HEK293 (cell line): ENCODE data around the gene CCDC30.
A peak's percentile ranks its signal among the peaks of the same experiment; 100 is the strongest.

ENCODE experiments used
- CTCF ChIA-PET: fragments of 350-600 bp; formaldehyde crosslinking; extraction: SDS; loops from one replicate; lab custom pipeline; 2021; ENCODE audit warnings: antibody characterized with exemption; lab: Yijun Ruan, JAX
- POLR2A ChIA-PET: fragments of 300-600 bp; formaldehyde crosslinking; extraction: SDS; loops from one replicate; lab custom pipeline; 2020; ENCODE audit warnings: antibody characterized with exemption, inconsistent platforms; lab: Yijun Ruan, JAX
- H3K27ac ChIP-seq: fragments of 200-500 bp; sonication (Bioruptor generic); 2 replicates; pipeline ENCODE4 v1.5.1; 2014; ENCODE audit warnings: low read depth, low read length, control low read depth, inconsistent platforms; ENCODE audit errors: extremely low read depth
- H3K36me3 ChIP-seq, 2 experiments: fragments of 200-500 bp in 1 of 2; sonication (Bioruptor generic) in 1 of 2; 1 replicate in 1 of 2; 2 replicates in 1 of 2; pipeline ENCODE4 v1.5.1; 2014 to 2017; ENCODE audit warnings: inconsistent platforms in 2 of 2, low read length in 2 of 2; ENCODE audit not compliant: control insufficient read depth in 2 of 2, insufficient read depth in 1 of 2
- H3K4me1 ChIP-seq: fragments of 200-500 bp; sonication (Bioruptor generic); 2 replicates; pipeline ENCODE4 v1.5.1; 2014; ENCODE audit warnings: mild to moderate bottlenecking, low read length, inconsistent platforms; ENCODE audit not compliant: control insufficient read depth, insufficient read depth
- H3K4me3 ChIP-seq: 2 replicates; pipeline ENCODE4 v1.5.1; 2011; ENCODE audit warnings: low read depth, mild to moderate bottlenecking, control low read depth, low read length, moderate library complexity
- H3K9me3 ChIP-seq: fragments of 200-500 bp; sonication (Bioruptor generic); 2 replicates; pipeline ENCODE4 v1.5.1; 2014; ENCODE audit warnings: low read depth, low read length, inconsistent platforms; ENCODE audit not compliant: control insufficient read depth, insufficient read depth
- BCL11A ChIP-seq: fragments of 450-650 bp; formaldehyde crosslinking; IDR thresholded peaks from 2 replicates; pipeline ENCODE4 v1.5.1; 2016; ENCODE audit warnings: low read depth, missing biosample characterization, missing genetic modification characterization
- KLF9 ChIP-seq: fragments of 450-650 bp; formaldehyde crosslinking; IDR thresholded peaks from 2 replicates; pipeline ENCODE4 v1.5.1; 2016; ENCODE audit warnings: missing biosample characterization, missing genetic modification characterization, low read depth
- OVOL3 ChIP-seq: fragments of 450-650 bp; formaldehyde crosslinking; IDR thresholded peaks from 2 replicates; pipeline ENCODE4 v1.5.1; 2016; ENCODE audit warnings: missing biosample characterization, missing genetic modification characterization
- SCRT2 ChIP-seq: fragments of 450-650 bp; formaldehyde crosslinking; IDR thresholded peaks from 2 replicates; pipeline ENCODE4 v1.5.1; 2016; ENCODE audit warnings: missing biosample characterization, missing genetic modification characterization
- TCF7L2 ChIP-seq: IDR thresholded peaks from 2 replicates; pipeline ENCODE4 v1.6.1; 2011; ENCODE audit warnings: low read depth, mild to moderate bottlenecking, inconsistent platforms, low read length, moderate library complexity, borderline replicate concordance
- ZBTB20 ChIP-seq: fragments of 450-650 bp; formaldehyde crosslinking; IDR thresholded peaks from 2 replicates; pipeline ENCODE4 v1.5.1; 2016; ENCODE audit warnings: missing biosample characterization, missing genetic modification characterization
- ZBTB8A ChIP-seq: fragments of 450-650 bp; formaldehyde crosslinking; IDR thresholded peaks from 2 replicates; pipeline ENCODE4 v1.5.1; 2016; ENCODE audit warnings: missing biosample characterization, missing genetic modification characterization
- ZNF132 ChIP-seq: fragments of 450-650 bp; formaldehyde crosslinking; IDR thresholded peaks from 2 replicates; pipeline ENCODE4 v1.5.1; 2017; ENCODE audit warnings: missing biosample characterization, missing genetic modification characterization, borderline replicate concordance
- ZNF19 ChIP-seq: fragments of 450-650 bp; formaldehyde crosslinking; IDR thresholded peaks from 2 replicates; pipeline ENCODE4; 2016; ENCODE audit warnings: missing biosample characterization, missing genetic modification characterization, low read depth
- ZNF221 ChIP-seq: fragments of 450-650 bp; formaldehyde crosslinking; IDR thresholded peaks from 2 replicates; pipeline ENCODE4 v1.5.1; 2017; ENCODE audit warnings: missing biosample characterization, missing genetic modification characterization, borderline replicate concordance
- ZNF335 ChIP-seq: fragments of 450-650 bp; formaldehyde crosslinking; conservative IDR thresholded peaks from 2 replicates; pipeline ENCODE4 v1.5.1; 2016; ENCODE audit warnings: missing biosample characterization, missing genetic modification characterization
- ZNF394 ChIP-seq: fragments of 450-650 bp; formaldehyde crosslinking; IDR thresholded peaks from 2 replicates; pipeline ENCODE4 v1.5.1; 2016; ENCODE audit warnings: missing biosample characterization, missing genetic modification characterization, mild to moderate bottlenecking, moderate library complexity, borderline replicate concordance
- ZNF423 ChIP-seq: fragments of 450-650 bp; formaldehyde crosslinking; IDR thresholded peaks from 2 replicates; pipeline ENCODE4 v1.5.1; 2016; ENCODE audit warnings: missing biosample characterization, missing genetic modification characterization
- ZNF473 ChIP-seq: fragments of 450-650 bp; formaldehyde crosslinking; IDR thresholded peaks from 2 replicates; pipeline ENCODE4 v1.5.1; 2017; ENCODE audit warnings: missing biosample characterization, missing genetic modification characterization
- ZNF510 ChIP-seq: fragments of 450-650 bp; formaldehyde crosslinking; IDR thresholded peaks from 2 replicates; pipeline ENCODE4 v1.5.1; 2018; ENCODE audit warnings: mild to moderate bottlenecking, missing genetic modification characterization, missing biosample characterization; ENCODE audit not compliant: insufficient replicate concordance
- ZNF549 ChIP-seq: fragments of 450-650 bp; IDR thresholded peaks from 2 replicates; pipeline ENCODE4 v1.5.1; 2018; ENCODE audit warnings: missing biosample characterization, missing genetic modification characterization, mild to moderate bottlenecking, inconsistent platforms, moderate library complexity
- ZNF555 ChIP-seq: fragments of 450-650 bp; formaldehyde crosslinking; conservative IDR thresholded peaks from 2 replicates; pipeline ENCODE4 v1.5.1; 2017; ENCODE audit warnings: missing biosample characterization, mild to moderate bottlenecking, missing genetic modification characterization, inconsistent platforms
- ZNF600 ChIP-seq: fragments of 450-650 bp; formaldehyde crosslinking; IDR thresholded peaks from 2 replicates; pipeline ENCODE4 v1.5.1; 2016; ENCODE audit warnings: missing biosample characterization, missing genetic modification characterization
- ZNF701 ChIP-seq: fragments of 450-650 bp; formaldehyde crosslinking; IDR thresholded peaks from 2 replicates; pipeline ENCODE4 v1.5.1; 2016; ENCODE audit warnings: missing biosample characterization, missing genetic modification characterization
- ZXDB ChIP-seq: fragments of 450-650 bp; formaldehyde crosslinking; IDR thresholded peaks from 2 replicates; pipeline ENCODE4 v1.5.1; 2016; ENCODE audit warnings: missing biosample characterization, missing genetic modification characterization
- TF ChIP-seq, protein P1 (sequence below): fragments of 450-650 bp; formaldehyde crosslinking; IDR thresholded peaks from 2 replicates; pipeline ENCODE4 v1.5.1; 2016; ENCODE audit warnings: missing biosample characterization, missing genetic modification characterization, borderline replicate concordance
- TF ChIP-seq, protein P2 (sequence below): fragments of 450-650 bp; formaldehyde crosslinking; IDR thresholded peaks from 2 replicates; pipeline ENCODE4 v1.5.1; 2016; ENCODE audit warnings: missing biosample characterization, missing genetic modification characterization

CCDC30 gene

DNA sequence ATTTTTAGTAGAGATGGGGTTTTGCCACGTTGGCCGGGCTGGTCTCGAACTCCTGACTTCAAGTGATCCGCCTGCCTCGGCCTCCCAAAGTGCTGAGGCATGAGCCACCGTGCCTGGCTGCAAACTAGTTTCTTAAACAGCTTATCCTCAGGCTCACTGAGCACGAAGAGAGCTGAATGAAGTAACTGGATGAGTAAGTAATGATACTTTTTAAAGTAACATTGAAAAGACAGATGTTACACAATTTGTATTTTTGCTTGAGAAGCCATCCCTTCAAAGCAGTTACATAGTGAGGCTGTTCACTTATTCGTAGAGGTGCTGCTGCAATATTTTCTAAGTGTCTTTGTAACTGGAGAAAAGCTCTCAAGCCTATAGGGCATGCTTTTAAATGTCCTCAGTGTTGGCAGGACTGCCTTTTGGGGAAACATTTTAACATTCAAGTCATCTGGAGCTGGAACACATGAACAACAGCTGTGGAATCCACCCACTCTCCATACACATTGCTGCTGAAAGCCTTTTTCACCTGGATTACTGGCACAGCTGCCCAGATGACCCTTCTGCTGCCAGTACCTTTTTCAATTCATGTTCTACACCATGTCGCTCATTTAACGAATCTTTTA is 216.4 kb downstream of the CCDC30 start:
- Histone ChIP-seq H3K4me3 (no peak overlapping the region), H3K36me3 (peaks cover 0 to 41% of the 10 kb centered on the region in 2 experiments; a peak in 2 of 3 replicates), H3K27ac (no peak overlapping the region), H3K9me3 (no peaks in the 10 kb centered on the region), H3K4me1 (no peaks in the 10 kb centered on the region)
- POLR2A ChIA-PET, result interaction anchor here (1.2 kb wide), 1 partner anchor 22 kb away, joined by 3 read pairs; the partner anchor contains the start of gene PPIH
- CTCF ChIA-PET, result interaction anchor here (0.5 kb wide), 1 partner anchor 106 kb away, joined by 3 read pairs; no protein-coding TSS in a partner anchor
- TF ChIP-seq ZNF221 (tag by site-specific recombination) (no peak), ZNF510 (tag by site-specific recombination) (no peak), ZNF19 (tag by site-specific recombination) (no peak), ZBTB20 (no peak), ZNF423 (no peak), ZNF473 (tag by site-specific recombination) (no peak)
- TF ChIP-seq, protein P1, sequence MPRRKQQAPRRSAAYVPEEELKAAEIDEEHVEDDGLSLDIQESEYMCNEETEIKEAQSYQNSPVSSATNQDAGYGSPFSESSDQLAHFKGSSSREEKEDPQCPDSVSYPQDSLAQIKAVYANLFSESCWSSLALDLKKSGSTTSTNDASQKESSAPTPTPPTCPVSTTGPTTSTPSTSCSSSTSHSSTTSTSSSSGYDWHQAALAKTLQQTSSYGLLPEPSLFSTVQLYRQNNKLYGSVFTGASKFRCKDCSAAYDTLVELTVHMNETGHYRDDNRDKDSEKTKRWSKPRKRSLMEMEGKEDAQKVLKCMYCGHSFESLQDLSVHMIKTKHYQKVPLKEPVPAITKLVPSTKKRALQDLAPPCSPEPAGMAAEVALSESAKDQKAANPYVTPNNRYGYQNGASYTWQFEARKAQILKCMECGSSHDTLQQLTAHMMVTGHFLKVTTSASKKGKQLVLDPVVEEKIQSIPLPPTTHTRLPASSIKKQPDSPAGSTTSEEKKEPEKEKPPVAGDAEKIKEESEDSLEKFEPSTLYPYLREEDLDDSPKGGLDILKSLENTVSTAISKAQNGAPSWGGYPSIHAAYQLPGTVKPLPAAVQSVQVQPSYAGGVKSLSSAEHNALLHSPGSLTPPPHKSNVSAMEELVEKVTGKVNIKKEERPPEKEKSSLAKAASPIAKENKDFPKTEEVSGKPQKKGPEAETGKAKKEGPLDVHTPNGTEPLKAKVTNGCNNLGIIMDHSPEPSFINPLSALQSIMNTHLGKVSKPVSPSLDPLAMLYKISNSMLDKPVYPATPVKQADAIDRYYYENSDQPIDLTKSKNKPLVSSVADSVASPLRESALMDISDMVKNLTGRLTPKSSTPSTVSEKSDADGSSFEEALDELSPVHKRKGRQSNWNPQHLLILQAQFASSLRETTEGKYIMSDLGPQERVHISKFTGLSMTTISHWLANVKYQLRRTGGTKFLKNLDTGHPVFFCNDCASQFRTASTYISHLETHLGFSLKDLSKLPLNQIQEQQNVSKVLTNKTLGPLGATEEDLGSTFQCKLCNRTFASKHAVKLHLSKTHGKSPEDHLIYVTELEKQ (tag by site-specific recombination), result no peak

DNA sequence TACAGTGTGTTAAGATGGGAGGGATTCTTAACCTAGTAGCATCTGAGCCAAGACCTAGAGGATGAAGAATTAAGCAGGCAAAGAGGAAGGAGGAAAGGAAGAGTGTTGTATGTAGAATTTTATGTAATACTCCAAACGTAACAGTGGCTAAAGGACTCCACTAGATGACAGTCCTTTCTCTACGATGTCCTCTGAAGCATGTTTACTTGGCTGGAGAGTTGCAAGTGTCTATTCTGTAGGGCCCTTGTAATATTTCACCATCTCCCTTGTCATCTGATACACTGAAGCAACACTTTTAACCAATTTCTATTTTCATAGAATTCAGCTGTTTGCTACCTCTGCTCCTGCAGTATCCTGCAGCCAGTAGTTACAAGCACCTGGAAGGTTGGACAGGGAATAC is 217.0 kb downstream of the CCDC30 start:
- Histone ChIP-seq H3K27ac (no peak overlapping the region), H3K4me3 (no peak overlapping the region), H3K9me3 (no peaks in the 10 kb centered on the region), H3K36me3 (peaks cover 0 to 41% of the 10 kb centered on the region in 2 experiments; a peak in 2 of 3 replicates), H3K4me1 (no peaks in the 10 kb centered on the region)
- ChIA-PET POLR2A (interaction anchor here (1.2 kb wide), 1 partner anchor 22 kb away, joined by 3 read pairs; the partner anchor contains the start of gene PPIH), CTCF (interaction anchor here (1.1 kb wide), 1 partner anchor 77 kb away, joined by 3 read pairs; no protein-coding TSS in a partner anchor)
- TF ChIP-seq ZBTB8A (no peak), KLF9 (tag by site-specific recombination) (no peak), ZNF132 (tag by site-specific recombination) (no peak), ZNF549 (no peak), ZNF600 (tag by site-specific recombination) (no peak), ZNF701 (tag by site-specific recombination) (no peak), ZNF473 (tag by site-specific recombination) (no peak)

DNA sequence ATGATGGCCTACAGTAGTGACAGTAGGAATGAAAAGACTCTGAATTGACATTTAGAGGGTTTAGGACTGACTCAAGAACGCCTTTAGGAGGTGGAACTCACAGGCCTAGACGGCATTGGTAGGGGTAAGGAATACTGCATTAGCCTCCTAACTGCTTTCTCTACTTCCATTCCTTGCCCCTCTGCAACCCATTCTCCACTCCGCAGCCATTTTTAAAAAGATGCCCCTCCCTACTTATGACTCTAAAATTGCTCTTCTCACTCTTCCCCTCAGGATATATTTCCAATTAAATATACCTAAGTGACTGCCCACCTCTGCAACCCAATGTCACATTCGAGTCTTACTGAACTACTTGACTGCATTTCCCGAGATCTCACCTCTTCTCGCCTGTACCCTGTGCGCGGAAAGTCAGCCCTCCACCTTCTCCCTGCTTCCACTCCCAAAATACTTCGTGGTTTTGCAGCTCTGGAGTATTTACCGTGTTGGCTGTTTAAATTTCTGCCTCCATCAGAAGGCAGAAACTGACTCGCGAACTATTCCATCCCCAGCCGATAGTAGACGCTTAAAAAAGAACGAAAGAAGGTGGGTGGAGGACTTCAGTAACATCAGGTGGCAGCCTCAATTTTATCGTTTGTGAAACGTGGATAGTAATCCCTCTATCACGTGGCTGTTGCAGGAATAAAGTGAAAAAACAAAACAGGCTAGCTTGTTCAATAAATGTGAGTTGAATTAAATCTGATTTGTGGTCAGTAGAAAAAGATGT is 218.0 kb downstream of the CCDC30 start:
- CTCF ChIA-PET, result interaction anchor here (0.6 to 1.1 kb wide), 2 partner anchors 76 to 244 kb away, joined by 3 read pairs; no protein-coding TSS in a partner anchor
- POLR2A ChIA-PET, result interaction anchor here (1.2 to 2.5 kb wide), 4 partner anchors 19 to 26 kb away, joined by 3 to 23 read pairs (median 10); partner anchors contain the start of gene PPIH
- Histone ChIP-seq H3K9me3 (no peaks in the 10 kb centered on the region), H3K36me3 (peaks cover 0 to 42% of the 10 kb centered on the region in 2 experiments; a peak in 2 of 3 replicates), H3K27ac (peak overlapping the region; percentile 85; the same call in 1 of the 2 replicates), H3K4me3 (peak overlapping the region; percentile 75), H3K4me1 (peaks cover 6% of the 10 kb centered on the region)
- no peak for TF ChIP-seq ZNF555 (tag by site-specific recombination)
- TF ChIP-seq ZNF394 (tag by site-specific recombination), result no peak
- no peak for TF ChIP-seq BCL11A (tag by site-specific recombination)
- peak; percentile 41; the same call in 1 of the 2 replicates for TF ChIP-seq SCRT2 (tag by site-specific recombination)
- TF ChIP-seq ZNF510 (tag by site-specific recombination), result no peak
- TF ChIP-seq OVOL3 (tag by site-specific recombination), result no peak
- TF ChIP-seq ZNF335 (tag by site-specific recombination), result peak; percentile 80
- TF ChIP-seq ZNF19 (tag by site-specific recombination), result no peak
- no peak for TF ChIP-seq TCF7L2
- TF ChIP-seq, protein P2, sequence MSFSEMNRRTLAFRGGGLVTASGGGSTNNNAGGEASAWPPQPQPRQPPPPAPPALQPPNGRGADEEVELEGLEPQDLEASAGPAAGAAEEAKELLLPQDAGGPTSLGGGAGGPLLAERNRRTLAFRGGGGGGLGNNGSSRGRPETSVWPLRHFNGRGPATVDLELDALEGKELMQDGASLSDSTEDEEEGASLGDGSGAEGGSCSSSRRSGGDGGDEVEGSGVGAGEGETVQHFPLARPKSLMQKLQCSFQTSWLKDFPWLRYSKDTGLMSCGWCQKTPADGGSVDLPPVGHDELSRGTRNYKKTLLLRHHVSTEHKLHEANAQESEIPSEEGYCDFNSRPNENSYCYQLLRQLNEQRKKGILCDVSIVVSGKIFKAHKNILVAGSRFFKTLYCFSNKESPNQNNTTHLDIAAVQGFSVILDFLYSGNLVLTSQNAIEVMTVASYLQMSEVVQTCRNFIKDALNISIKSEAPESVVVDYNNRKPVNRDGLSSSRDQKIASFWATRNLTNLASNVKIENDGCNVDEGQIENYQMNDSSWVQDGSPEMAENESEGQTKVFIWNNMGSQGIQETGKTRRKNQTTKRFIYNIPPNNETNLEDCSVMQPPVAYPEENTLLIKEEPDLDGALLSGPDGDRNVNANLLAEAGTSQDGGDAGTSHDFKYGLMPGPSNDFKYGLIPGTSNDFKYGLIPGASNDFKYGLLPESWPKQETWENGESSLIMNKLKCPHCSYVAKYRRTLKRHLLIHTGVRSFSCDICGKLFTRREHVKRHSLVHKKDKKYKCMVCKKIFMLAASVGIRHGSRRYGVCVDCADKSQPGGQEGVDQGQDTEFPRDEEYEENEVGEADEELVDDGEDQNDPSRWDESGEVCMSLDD (tag by site-specific recombination), result no peak
- TF ChIP-seq ZXDB (tag by site-specific recombination), result no peak
